GM12874 (cell line): Measurements from ENCODE around the gene GPR42.

Source experiments
- CTCF ChIP-seq: IDR thresholded peaks from 2 replicates; pipeline ENCODE4 v1.5.1; 2011; ENCODE audit warnings: low read depth, mild to moderate bottlenecking, control low read depth, low read length, moderate library complexity; ENCODE audit not compliant: insufficient read depth

The GPR42 gene

GRCh38 chr19:35347930-35348298, 23.0 kb upstream of the GPR42 start:
- no peak for TF ChIP-seq CTCF

- no peak for TF ChIP-seq CTCF
Observed at GRCh38 chr19:35348911-35349611, 21.8 kb upstream of the GPR42 start.

- no peak for TF ChIP-seq CTCF
Observed at GRCh38 chr19:35349614-35350521, 21.0 kb upstream of the GPR42 start.

GRCh38 chr19:35350591-35350990, 20.3 kb upstream of the GPR42 start:
- TF ChIP-seq CTCF: no peak

- no peak for TF ChIP-seq CTCF
Observed at GRCh38 chr19:35351411-35352176, 19.3 kb upstream of the GPR42 start.

GRCh38 chr19:35352177-35352447, 18.8 kb upstream of the GPR42 start:
- TF ChIP-seq CTCF: no peak

DNA sequence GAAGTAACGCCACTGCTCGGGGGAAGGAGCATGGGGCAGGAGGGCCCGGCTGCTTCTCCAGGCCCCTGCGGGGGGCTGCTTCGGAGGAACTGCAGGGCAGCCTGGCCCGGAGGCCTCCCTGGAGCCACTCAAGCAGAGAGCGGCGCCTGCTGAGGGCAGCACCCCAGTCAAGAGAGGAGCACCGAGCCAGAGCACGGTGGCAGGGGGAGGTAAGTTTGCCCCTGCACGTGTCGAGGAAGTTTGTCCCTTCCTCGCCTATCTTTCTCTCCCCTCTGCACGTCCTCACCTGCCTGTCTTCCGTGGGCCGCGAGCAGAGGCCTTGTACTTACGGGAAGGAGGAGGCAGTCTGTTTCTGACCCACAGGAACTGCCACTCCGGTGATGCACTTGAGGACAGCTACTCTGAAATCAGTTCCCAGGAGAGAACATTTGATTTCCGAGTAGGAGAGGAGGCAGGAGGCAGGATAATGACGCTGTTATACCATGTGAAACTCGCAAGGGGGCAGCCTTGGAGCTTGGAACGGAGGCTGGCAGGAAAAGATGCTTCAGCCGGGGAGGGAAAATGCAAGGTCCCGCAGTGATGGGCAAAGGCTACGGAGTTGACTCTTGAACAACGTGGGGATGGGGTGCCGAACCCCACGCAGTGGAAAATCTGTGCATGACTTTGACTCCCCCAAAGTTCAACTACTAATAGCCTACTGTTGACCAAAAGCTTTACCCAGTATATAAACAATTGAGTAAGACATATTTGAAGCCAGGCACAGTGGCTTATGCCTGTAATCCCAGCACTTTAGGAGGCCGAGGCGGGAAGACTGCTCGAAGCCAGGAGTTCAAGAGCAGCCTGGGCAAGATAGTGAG, 18.2 kb upstream of the GPR42 start:
- TF ChIP-seq CTCF: peak; percentile 78
